H1 (cell line): ENCODE measurements around the gene OBSCN.

Experiments used
- ASH2L ChIP-seq: fragments of 200-600, 300-600 bp; sonication (generic); IDR thresholded peaks from one replicate; pipeline ENCODE4 v1.7.1; 2017; ENCODE audit warnings: low read length
- EP300 ChIP-seq, 2 experiments: IDR thresholded peaks; 1 replicate in 1 of 2; 2 replicates in 1 of 2; pipeline ENCODE4 v1.6.1; 2011 to 2012; ENCODE audit warnings: low read depth in 2 of 2, low read length in 2 of 2, mild to moderate bottlenecking in 2 of 2, borderline replicate concordance in 1 of 2, inconsistent platforms in 1 of 2, moderate library complexity in 1 of 2
- KDM5A ChIP-seq: fragments of 200-600 bp; IDR thresholded peaks from 2 replicates; pipeline ENCODE4 v1.7.1; 2012; ENCODE audit warnings: mild to moderate bottlenecking, low read length, inconsistent platforms, mixed read lengths
- POLR2A ChIP-seq, 2 experiments: IDR thresholded peaks; 1 replicate in 1 of 2; 2 replicates in 1 of 2; pipeline ENCODE4 v1.6.1; 2011; ENCODE audit warnings: low read depth in 2 of 2, low read length in 2 of 2, mild to moderate bottlenecking in 2 of 2; ENCODE audit errors: control extremely low read depth in 1 of 2
- POLR2AphosphoS5 ChIP-seq: IDR thresholded peaks from 2 replicates; pipeline ENCODE4 v1.6.1; 2011; ENCODE audit warnings: low read depth, low read length
- POU5F1 ChIP-seq: IDR thresholded peaks from 2 replicates; pipeline ENCODE4 v1.6.1; 2011; ENCODE audit warnings: low read depth, mild to moderate bottlenecking, low read length, moderate library complexity
- YY1 ChIP-seq: IDR thresholded peaks from 2 replicates; pipeline ENCODE4 v1.6.1; 2011; ENCODE audit warnings: low read depth, mild to moderate bottlenecking, low read length
- TF ChIP-seq, protein P1 (sequence below), 3 experiments: IDR thresholded peaks; 1 replicate in 2 of 3; 2 replicates in 1 of 3; pipeline versions ENCODE4 v1.5.1 to v1.6.1; 2011; ENCODE audit warnings: low read length in 3 of 3, mild to moderate bottlenecking in 3 of 3, inconsistent platforms in 2 of 3, low read depth in 1 of 3, moderate library complexity in 1 of 3; ENCODE audit not compliant: insufficient read depth in 1 of 3; ENCODE audit errors: control extremely low read depth in 1 of 3

- no peak for TF ChIP-seq POLR2AphosphoS5
- no peak for TF ChIP-seq POLR2A (IDR thresholded peaks at IDR 0.05; ENCODE audit: control extremely low read depth in 1 of 2, low read depth in 2 of 2, low read length in 2 of 2)
- TF ChIP-seq ASH2L, result no peak
- no peak for TF ChIP-seq EP300 (IDR thresholded peaks at IDR 0.05; ENCODE audit: borderline replicate concordance in 1 of 2, low read depth in 2 of 2, low read length in 2 of 2)
- TF ChIP-seq, protein P1, sequence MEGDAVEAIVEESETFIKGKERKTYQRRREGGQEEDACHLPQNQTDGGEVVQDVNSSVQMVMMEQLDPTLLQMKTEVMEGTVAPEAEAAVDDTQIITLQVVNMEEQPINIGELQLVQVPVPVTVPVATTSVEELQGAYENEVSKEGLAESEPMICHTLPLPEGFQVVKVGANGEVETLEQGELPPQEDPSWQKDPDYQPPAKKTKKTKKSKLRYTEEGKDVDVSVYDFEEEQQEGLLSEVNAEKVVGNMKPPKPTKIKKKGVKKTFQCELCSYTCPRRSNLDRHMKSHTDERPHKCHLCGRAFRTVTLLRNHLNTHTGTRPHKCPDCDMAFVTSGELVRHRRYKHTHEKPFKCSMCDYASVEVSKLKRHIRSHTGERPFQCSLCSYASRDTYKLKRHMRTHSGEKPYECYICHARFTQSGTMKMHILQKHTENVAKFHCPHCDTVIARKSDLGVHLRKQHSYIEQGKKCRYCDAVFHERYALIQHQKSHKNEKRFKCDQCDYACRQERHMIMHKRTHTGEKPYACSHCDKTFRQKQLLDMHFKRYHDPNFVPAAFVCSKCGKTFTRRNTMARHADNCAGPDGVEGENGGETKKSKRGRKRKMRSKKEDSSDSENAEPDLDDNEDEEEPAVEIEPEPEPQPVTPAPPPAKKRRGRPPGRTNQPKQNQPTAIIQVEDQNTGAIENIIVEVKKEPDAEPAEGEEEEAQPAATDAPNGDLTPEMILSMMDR (IDR thresholded peaks at IDR 0.05; ENCODE audit: control extremely low read depth in 1 of 3, insufficient read depth in 1 of 3, low read depth in 1 of 3, low read length in 3 of 3), result no peak
- no peak for TF ChIP-seq YY1
- TF ChIP-seq POU5F1, result no peak
- TF ChIP-seq KDM5A, result no peak
These were observed 165.3 kb downstream of the OBSCN start for GRCh38 chr1:228373004-228373680.
